SU-DHL-6 (cell line): ENCODE results near the gene EEF2K.

Experiments used
- CTCF ChIP-seq: fragments of 200-600 bp; sonication (generic); IDR thresholded peaks from one replicate; pipeline ENCODE4 v1.5.1; 2017; ENCODE audit warnings: antibody characterized with exemption, mild to moderate bottlenecking, low read length, moderate library complexity; ENCODE audit not compliant: insufficient read depth, poor library complexity, severe bottlenecking
- EZH2phosphoT487 ChIP-seq: fragments of 200-600 bp; sonication (generic), shearing (Covaris generic); conservative IDR thresholded peaks from 2 replicates; pipeline ENCODE4 v1.6.1; 2018; ENCODE audit warnings: mild to moderate bottlenecking, antibody characterized with exemption, low read length, moderate library complexity, mixed read lengths

- no peak for TF ChIP-seq CTCF
- no peak for TF ChIP-seq EZH2phosphoT487
Observed at GRCh38 chr16:22220069-22220440, 14.0 kb downstream of the EEF2K start.
